MCF 10A (cell line): ENCODE results near the gene ADGRD2. TPM values are rescaled to one million over a fixed set of nuclear protein-coding genes. Genes with fewer than 3 reads are reported as not detected.

Experiments
- BruUV-seq: library from RNA; stranded (reverse); fragments of 400-500 nt; replicated peaks from 2 replicates; lab custom pipeline; 2021; lab: Mats Ljungman, UMichigan
- CTCF ChIA-PET: fragments of 300-600 bp; sonication (Branson Sonifier 250); formaldehyde crosslinking; extraction: SDS; loops from one replicate; lab custom pipeline; 2021; ENCODE audit warnings: antibody characterized with exemption, inconsistent platforms; lab: Yijun Ruan, JAX
- POLR2A ChIA-PET: fragments of 300-600, 350-650 bp; sonication (Branson Sonifier 250); formaldehyde crosslinking; extraction: SDS; loops from one replicate; lab custom pipeline; 2020; ENCODE audit warnings: antibody characterized with exemption, inconsistent platforms; lab: Yijun Ruan, JAX
- DNase-seq: peaks from one replicate; pipeline ENCODE4 v3.0.0-alpha.2; 2018; ENCODE audit not compliant: unreplicated experiment
- H3K27ac Mint-ChIP-seq: one replicate; pipeline ENCODE4 v1.8.0; 2022; ENCODE audit warnings: mild to moderate bottlenecking, low read depth, mixed read lengths; ENCODE audit not compliant: unreplicated experiment
- H3K27me3 Mint-ChIP-seq: one replicate; pipeline ENCODE4 v1.8.0; 2022; ENCODE audit warnings: mixed read lengths; ENCODE audit not compliant: insufficient read depth, unreplicated experiment
- H3K36me3 Mint-ChIP-seq: one replicate; pipeline ENCODE4 v1.8.0; 2022; ENCODE audit warnings: mild to moderate bottlenecking, moderate library complexity, mixed read lengths; ENCODE audit not compliant: insufficient read depth, unreplicated experiment
- H3K4me1 Mint-ChIP-seq: one replicate; pipeline ENCODE4 v1.8.0; 2022; ENCODE audit warnings: mixed read lengths; ENCODE audit not compliant: insufficient read depth, unreplicated experiment
- H3K4me3 Mint-ChIP-seq: one replicate; pipeline ENCODE4 v1.8.0; 2022; ENCODE audit warnings: mild to moderate bottlenecking, moderate library complexity, mixed read lengths; ENCODE audit not compliant: unreplicated experiment
- H3K9me3 Mint-ChIP-seq: one replicate; pipeline ENCODE4 v1.8.0; 2022; ENCODE audit warnings: mixed read lengths; ENCODE audit not compliant: unreplicated experiment
- CTCF ChIP-seq: fragments of 200-600 bp; IDR thresholded peaks from one replicate; pipeline ENCODE4 v1.8.0; 2022; ENCODE audit warnings: antibody characterized with exemption, mild to moderate bottlenecking; ENCODE audit not compliant: unreplicated experiment
- intact Hi-C: fragments of 100-400 bp; cut with micrococcal nuclease; formaldehyde crosslinking; loops from 2 replicates; pipeline ENCODE4 v1.14.1; 2022
- total RNA-seq: library from RNA; stranded (reverse); gene quantifications from 2 replicates; pipeline ENCODE4 v1.2.3, GENCODE V29; 2022

ADGRD2 gene
- total RNA-seq, 1 experiment from 2014 or later, result not detected

- no peak overlapping the region for H3K27ac Mint-ChIP-seq
- peaks cover 56% of the 10 kb centered on the region for H3K27me3 Mint-ChIP-seq
- intact Hi-C loops, result no loop called here
Measured at GRCh38 chr9:124489222-124489621, 39.0 kb downstream of the ADGRD2 start.

DNA sequence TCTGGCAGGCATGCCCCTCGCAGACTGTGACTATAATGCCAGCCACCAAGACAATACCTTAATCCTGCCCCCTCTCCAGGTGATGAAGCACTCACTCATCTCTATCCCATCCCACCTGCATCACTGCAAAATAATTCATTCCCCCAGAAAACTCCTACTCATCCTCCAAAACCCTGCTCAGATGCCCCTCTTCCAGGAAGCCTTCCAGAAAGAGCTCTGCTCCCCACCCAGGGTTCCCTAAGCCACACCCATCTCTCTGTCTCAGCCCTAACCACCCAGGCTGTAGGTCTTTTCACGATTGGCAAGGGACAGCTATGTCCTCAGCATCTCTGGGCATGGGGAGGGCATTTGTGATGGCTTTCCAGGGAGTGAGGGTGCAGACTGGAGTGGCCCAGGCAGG, 39.8 kb downstream of the ADGRD2 start:
- H3K27ac Mint-ChIP-seq, result no peak overlapping the region
- no TSS peak for BruUV-seq
- no peak for TF ChIP-seq CTCF
- intact Hi-C loops, result no loop called here
- H3K36me3 Mint-ChIP-seq, result no peaks in the 10 kb centered on the region
- no peak overlapping the region for H3K4me3 Mint-ChIP-seq
- peaks cover 5% of the 10 kb centered on the region for H3K4me1 Mint-ChIP-seq
- no peaks in the 10 kb centered on the region for H3K9me3 Mint-ChIP-seq
- H3K27me3 Mint-ChIP-seq, result peaks cover 55% of the 10 kb centered on the region
- no peak for DNase-seq
- ChIA-PET CTCF (interaction anchor here (0.9 kb wide), 1 partner anchor 61 kb away, joined by 3 read pairs; no protein-coding TSS in a partner anchor), POLR2A (no interaction called here)

More at GRCh38 chr9:124489222-124489621, 39.0 kb downstream of the ADGRD2 start:
- Mint-ChIP-seq H3K4me3 (no peak overlapping the region), H3K9me3 (no peaks in the 10 kb centered on the region), H3K4me1 (peaks cover 5% of the 10 kb centered on the region), H3K36me3 (no peaks in the 10 kb centered on the region)
- CTCF ChIA-PET, result no interaction called here
- DNase-seq, result no peak
- no TSS peak for BruUV-seq
- POLR2A ChIA-PET, result no interaction called here
- TF ChIP-seq CTCF, result no peak

GRCh38 chr9:124491049-124491975, 41.1 kb downstream of the ADGRD2 start:
- DNase-seq, result no peak
- Mint-ChIP-seq H3K4me3 (no peak overlapping the region), H3K36me3 (no peaks in the 10 kb centered on the region), H3K4me1 (peaks cover 5% of the 10 kb centered on the region), H3K27ac (no peak overlapping the region), H3K27me3 (peaks cover 42% of the 10 kb centered on the region), H3K9me3 (no peaks in the 10 kb centered on the region)
- POLR2A ChIA-PET, result interaction anchor here (1.0 kb wide), 1 partner anchor 83 kb away, joined by 4 read pairs; no protein-coding TSS in a partner anchor
- BruUV-seq, result no TSS peak
- intact Hi-C loops, result no loop called here
- CTCF ChIA-PET, result no interaction called here
- TF ChIP-seq CTCF, result no peak

- Mint-ChIP-seq H3K27ac (no peak overlapping the region), H3K27me3 (peaks cover 43% of the 10 kb centered on the region), H3K9me3 (no peaks in the 10 kb centered on the region), H3K4me1 (peaks cover 5% of the 10 kb centered on the region), H3K36me3 (no peaks in the 10 kb centered on the region), H3K4me3 (no peak overlapping the region)
- no TSS peak for BruUV-seq
- intact Hi-C loops, result no loop called here
- TF ChIP-seq CTCF, result no peak
- ChIA-PET CTCF (no interaction called here), POLR2A (no interaction called here)
- DNase-seq, result no peak
Measured at GRCh38 chr9:124492818-124493217, 42.6 kb downstream of the ADGRD2 start.
